HL-60 (cell line): ENCODE results near the gene PGBD5.

Source experiments
- DNase-seq, 2 experiments: peaks; one replicate each; pipeline ENCODE4 v3.0.0-alpha.2; 2010 to 2020; ENCODE audit warnings: low read depth in 1 of 2, low spot score in 1 of 2
- H3K27ac ChIP-seq: fragments of 250-450 bp; sonication (Bioruptor Pico); replicated peaks from 2 replicates; pipeline ENCODE4 v1.5.1; 2020; ENCODE audit warnings: mild to moderate bottlenecking, moderate library complexity
- H3K27me3 ChIP-seq: fragments of 250-450 bp; sonication (Bioruptor Pico); 2 replicates; pipeline ENCODE4 v1.5.1; 2021; ENCODE audit warnings: mild to moderate bottlenecking, moderate library complexity; ENCODE audit not compliant: insufficient read depth, poor library complexity, severe bottlenecking
- H3K4me3 ChIP-seq: replicated peaks from 2 replicates; pipeline ENCODE4 v1.5.1; 2011; ENCODE audit warnings: mild to moderate bottlenecking, control low read depth, low read length; ENCODE audit not compliant: insufficient read depth
- CTCF ChIP-seq: IDR thresholded peaks from one replicate; pipeline ENCODE4 v1.5.1; 2011; ENCODE audit warnings: low read length, control low read depth, inconsistent platforms; ENCODE audit not compliant: insufficient read depth
- GABPA ChIP-seq: IDR thresholded peaks from 2 replicates; pipeline ENCODE4 v1.6.1; 2012; ENCODE audit warnings: low read depth
- POLR2AphosphoS5 ChIP-seq: IDR thresholded peaks from 2 replicates; pipeline ENCODE4 v1.6.1; 2012; ENCODE audit warnings: low read depth
- REST ChIP-seq: IDR thresholded peaks from 2 replicates; pipeline ENCODE4 v1.6.1; 2012; ENCODE audit warnings: low read depth; ENCODE audit not compliant: insufficient replicate concordance
- SPI1 ChIP-seq: IDR thresholded peaks from 2 replicates; pipeline ENCODE4 v1.6.1; 2012; ENCODE audit warnings: low read depth, mild to moderate bottlenecking, borderline replicate concordance

PGBD5 gene

GRCh38 chr1:230391776-230392535 lies 34.2 kb downstream of the PGBD5 start:
- H3K4me3 ChIP-seq: no peak overlapping the region
- no peak for DNase-seq
- no peak overlapping the region for H3K27ac ChIP-seq
- TF ChIP-seq CTCF: no peak
- TF ChIP-seq SPI1: no peak
- no peak for TF ChIP-seq POLR2AphosphoS5
- no peak for TF ChIP-seq REST
- TF ChIP-seq GABPA: no peak
- H3K27me3 ChIP-seq: no peaks in the 10 kb centered on the region

- H3K27me3 ChIP-seq: no peaks in the 10 kb centered on the region
- DNase-seq: no peak
- TF ChIP-seq GABPA: no peak
- no peak for TF ChIP-seq SPI1
- TF ChIP-seq REST: no peak
- no peak for TF ChIP-seq CTCF
- TF ChIP-seq POLR2AphosphoS5: no peak
- H3K27ac ChIP-seq: no peak overlapping the region
- H3K4me3 ChIP-seq: no peak overlapping the region
Measured at GRCh38 chr1:230390371-230390770, 35.8 kb downstream of the PGBD5 start.

- no peak for DNase-seq
- TF ChIP-seq CTCF (no peak), REST (no peak), GABPA (no peak), SPI1 (no peak), POLR2AphosphoS5 (no peak)
- no peaks in the 10 kb centered on the region for H3K27me3 ChIP-seq
Measured at GRCh38 chr1:230387876-230388275, 38.3 kb downstream of the PGBD5 start.

More at GRCh38 chr1:230387876-230388275, 38.3 kb downstream of the PGBD5 start:
- no peak overlapping the region for H3K27ac ChIP-seq
- H3K4me3 ChIP-seq: no peak overlapping the region
